Measurements from ENCODE around the gene PTGER4.

PTGER4 gene

GRCh38 chr5:40672425-40672824, 7.3 kb upstream of the PTGER4 start:
- no peak for DNase-seq

DNA sequence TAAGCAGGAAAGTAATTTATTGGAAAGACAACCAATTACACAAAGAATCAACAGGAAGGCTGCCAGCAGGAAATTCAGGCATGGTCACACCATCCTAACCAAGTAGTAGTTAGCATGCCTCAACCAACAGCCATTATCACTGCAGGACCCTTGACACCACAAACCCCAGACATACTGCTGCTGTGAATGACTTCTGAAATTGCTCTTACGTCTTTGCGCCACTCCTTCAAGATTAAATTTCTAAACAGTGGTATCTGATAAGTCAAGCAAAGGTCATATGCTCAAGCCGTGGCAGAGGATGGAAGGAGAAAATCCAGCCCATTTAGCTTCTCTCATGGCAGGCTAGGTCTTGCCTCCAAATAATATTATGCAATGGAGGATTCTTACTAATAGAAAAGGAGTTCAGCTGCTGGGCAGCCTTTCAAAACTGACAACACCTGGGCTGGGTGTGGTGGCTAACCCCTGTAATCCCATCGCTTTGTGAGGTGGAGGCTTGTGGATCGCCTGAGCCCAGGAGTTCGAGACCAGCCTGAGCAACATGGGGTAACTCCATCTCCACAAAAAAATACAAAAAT, 5.0 kb upstream of the PTGER4 start:
- DNase-seq = no peak

- no peak for DNase-seq
Observed at GRCh38 chr5:40675396-40676133, 4.2 kb upstream of the PTGER4 start.

- DNase-seq = peak; percentile 48
Observed at GRCh38 chr5:40676613-40677343, 2.9 kb upstream of the PTGER4 start.

DNA sequence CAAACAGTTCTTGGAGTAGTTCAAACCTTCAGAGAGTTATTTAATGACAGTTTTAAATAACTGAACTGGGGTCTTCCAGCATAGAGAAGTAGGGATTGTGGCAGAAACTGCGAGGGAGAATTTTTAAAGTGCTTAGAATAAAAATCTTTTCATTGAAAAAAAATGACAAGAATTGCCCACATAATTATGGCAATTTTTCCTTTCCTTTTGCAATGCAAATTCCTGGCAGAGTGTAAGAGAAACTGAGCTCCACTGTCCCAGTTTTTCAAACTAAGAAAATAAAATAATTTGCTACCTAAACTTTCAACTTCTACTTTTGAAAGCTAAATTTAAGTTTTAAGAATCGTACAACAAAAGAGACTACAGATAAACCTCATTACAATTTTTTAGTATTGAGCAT, 2.3 kb upstream of the PTGER4 start:
- DNase-seq = no peak

- DNase-seq = no peak
Observed at GRCh38 chr5:40678026-40678425, 1.7 kb upstream of the PTGER4 start.

- DNase-seq = no peak
Observed at GRCh38 chr5:40678460-40679147, 1.1 kb upstream of the PTGER4 start.

- peak; percentile 88 for DNase-seq
Observed at GRCh38 chr5:40679148-40679912, 385 bp upstream of the PTGER4 start.

DNA sequence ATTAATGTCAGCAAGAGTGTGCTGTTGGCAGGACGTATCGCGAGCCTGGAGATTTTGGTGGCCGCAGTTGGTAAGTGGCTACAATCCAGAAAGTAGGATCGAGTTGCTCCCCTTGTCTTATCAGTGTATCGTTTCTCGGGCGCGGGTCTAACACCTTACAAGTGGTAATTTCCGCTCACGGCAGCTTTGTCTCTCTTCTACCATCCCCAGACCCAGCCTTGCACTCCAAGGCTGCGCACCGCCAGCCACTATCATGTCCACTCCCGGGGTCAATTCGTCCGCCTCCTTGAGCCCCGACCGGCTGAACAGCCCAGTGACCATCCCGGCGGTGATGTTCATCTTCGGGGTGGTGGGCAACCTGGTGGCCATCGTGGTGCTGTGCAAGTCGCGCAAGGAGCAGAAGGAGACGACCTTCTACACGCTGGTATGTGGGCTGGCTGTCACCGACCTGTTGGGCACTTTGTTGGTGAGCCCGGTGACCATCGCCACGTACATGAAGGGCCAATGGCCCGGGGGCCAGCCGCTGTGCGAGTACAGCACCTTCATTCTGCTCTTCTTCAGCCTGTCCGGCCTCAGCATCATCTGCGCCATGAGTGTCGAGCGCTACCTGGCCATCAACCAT, 1.1 kb downstream of the PTGER4 start:
- no peak for DNase-seq

DNA sequence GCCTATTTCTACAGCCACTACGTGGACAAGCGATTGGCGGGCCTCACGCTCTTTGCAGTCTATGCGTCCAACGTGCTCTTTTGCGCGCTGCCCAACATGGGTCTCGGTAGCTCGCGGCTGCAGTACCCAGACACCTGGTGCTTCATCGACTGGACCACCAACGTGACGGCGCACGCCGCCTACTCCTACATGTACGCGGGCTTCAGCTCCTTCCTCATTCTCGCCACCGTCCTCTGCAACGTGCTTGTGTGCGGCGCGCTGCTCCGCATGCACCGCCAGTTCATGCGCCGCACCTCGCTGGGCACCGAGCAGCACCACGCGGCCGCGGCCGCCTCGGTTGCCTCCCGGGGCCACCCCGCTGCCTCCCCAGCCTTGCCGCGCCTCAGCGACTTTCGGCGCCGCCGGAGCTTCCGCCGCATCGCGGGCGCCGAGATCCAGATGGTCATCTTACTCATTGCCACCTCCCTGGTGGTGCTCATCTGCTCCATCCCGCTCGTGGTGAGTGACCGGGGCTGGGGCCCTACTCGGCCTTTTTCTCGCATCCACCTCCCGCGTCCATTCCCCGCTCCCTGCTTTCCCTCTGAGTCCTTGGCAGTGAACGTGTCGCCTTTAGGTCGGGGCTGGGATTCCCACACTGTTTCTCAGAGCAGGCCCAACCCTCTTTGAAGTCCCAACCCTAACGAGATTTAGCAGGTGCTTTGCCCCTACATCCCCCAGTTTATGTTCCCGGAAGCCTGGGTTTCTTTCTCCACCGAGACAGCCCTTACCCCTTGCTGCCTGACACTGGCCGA, 1.8 kb downstream of the PTGER4 start:
- no peak for DNase-seq

GRCh38 chr5:40682154-40683017, 2.7 kb downstream of the PTGER4 start:
- DNase-seq = no peak

DNA sequence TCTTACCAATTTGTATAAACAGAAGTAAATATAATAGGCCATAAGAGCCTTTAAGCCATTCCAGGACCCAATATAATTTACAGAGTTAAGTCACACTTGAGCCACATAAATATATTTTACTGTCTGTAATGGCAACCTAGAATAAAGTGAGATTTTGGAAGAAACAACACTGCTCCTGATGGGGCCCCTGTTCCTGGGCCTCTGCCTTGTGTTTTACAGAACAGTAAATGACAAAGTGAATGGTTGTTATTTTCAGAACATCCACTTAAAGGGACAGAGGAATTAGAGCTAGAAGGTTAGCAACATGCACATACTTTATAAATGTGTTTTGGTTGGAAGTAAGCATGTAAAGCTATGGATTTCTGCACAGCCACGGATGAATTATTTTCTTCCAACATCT, 3.6 kb downstream of the PTGER4 start:
- DNase-seq = no peak

GRCh38 chr5:40685193-40685592, 5.5 kb downstream of the PTGER4 start:
- no peak for DNase-seq

GRCh38 chr5:40685976-40686486, 6.3 kb downstream of the PTGER4 start:
- no peak for DNase-seq

DNA sequence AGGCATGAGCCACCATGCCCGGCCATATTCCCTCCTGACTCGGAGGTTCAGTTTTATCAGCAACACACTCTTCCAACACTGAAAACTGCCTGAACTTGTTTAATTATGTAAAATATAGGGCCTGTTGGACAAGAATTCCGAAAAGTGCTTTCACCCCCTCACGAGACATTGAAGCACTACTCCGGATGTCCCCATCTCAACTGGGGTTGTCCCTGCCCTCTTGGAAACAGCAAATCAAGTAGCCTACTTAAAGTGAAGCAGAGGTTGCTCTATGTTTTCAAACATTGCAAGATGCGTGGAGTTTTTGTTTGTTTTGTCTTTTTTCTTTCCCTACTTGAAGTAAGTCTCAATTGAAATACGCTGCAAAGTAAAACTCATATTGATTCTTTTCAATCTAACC, 7.6 kb downstream of the PTGER4 start:
- DNase-seq = no peak

- peak; percentile 54 for DNase-seq
Observed at GRCh38 chr5:40688127-40688761, 8.5 kb downstream of the PTGER4 start.

GRCh38 chr5:40688996-40689395, 9.3 kb downstream of the PTGER4 start:
- DNase-seq = no peak

DNA sequence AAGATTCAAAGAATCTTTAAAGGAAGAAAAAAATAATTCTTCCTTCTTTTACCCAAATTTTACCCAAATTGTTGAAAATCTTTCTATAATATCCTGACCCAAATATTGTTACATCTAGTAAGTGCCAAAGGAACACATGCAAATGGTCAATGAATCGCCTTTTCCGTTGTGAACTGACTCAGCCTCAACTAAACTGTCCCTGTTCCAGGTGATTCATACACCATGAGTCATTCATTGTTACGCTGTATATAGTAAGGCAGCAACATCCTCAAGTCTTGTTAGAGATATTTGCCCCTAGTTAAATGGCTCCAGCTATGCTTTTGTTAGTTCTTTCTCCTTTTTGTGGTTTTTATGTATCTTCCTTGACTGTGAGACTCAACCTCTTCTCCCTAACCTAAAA, 9.7 kb downstream of the PTGER4 start:
- DNase-seq = peak; percentile 38

DNA sequence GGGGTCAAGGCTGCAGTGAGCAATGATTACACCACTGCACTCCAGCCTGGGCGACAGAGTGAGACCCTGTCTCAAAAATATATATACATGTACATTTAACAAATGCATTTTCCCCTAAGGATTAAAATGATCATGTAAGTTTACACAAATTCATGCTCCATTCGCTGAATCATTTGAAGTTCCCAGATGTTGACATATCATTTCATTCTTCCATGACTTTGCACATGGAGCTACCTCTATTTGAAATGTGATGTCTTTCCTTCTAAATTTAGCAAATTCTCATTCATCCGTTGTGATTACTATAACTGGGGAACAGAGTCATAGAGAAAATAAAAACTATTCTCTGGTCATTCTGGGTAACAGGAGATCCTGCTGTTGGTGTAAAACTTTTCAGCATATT, 10.6 kb downstream of the PTGER4 start:
- no peak for DNase-seq

- DNase-seq = no peak
Observed at GRCh38 chr5:40691894-40692293, 12.2 kb downstream of the PTGER4 start.

All from T1000 (cell line).